ENCODE results near the gene STK26. TPM values are rescaled to one million over a fixed set of nuclear protein-coding genes. Genes with fewer than 3 reads are reported as not detected.

STK26 gene
- total and polyA plus RNA-seq, 2 experiments from 2014 or later, result 65.2 to 110 TPM

- Histone ChIP-seq H3K79me2 (replicated peaks; ENCODE audit: insufficient read depth) (no peaks in the 10 kb centered on the region), H3K9me2 (ENCODE audit: insufficient read depth) (no peaks in the 10 kb centered on the region), H3K4me2 (no peak overlapping the region), H3K27ac (ENCODE audit: low read depth) (no peak overlapping the region), H3F3A (replicated peaks; ENCODE audit: low read depth) (no peaks in the 10 kb centered on the region), H3K4me1 (ENCODE audit: insufficient read depth) (no peaks in the 10 kb centered on the region), H4K20me1 (replicated peaks; ENCODE audit: insufficient read depth) (no peaks in the 10 kb centered on the region), H3K36me3 (ENCODE audit: insufficient read depth) (no peaks in the 10 kb centered on the region), H3K27me3 (ENCODE audit: insufficient read depth) (no peaks in the 10 kb centered on the region), H3K4me3 (no peak overlapping the region), H2AFZ (no peak overlapping the region)
- no peak for DNase-seq (ENCODE audit: low spot score)
- TF ChIP-seq ZNF462 (CRISPR knock-in tag; IDR thresholded peaks at IDR 0.05) (no peak), STAT1 (IDR thresholded peaks at IDR 0.05; ENCODE audit: unreplicated experiment) (no peak), EZH2 (IDR thresholded peaks at IDR 0.05; ENCODE audit: low read depth, unreplicated experiment) (no peak), CTCF (conservative IDR thresholded peaks at IDR 0.05; ENCODE audit: low read depth in 2 of 2) (no peak), CREB1 (CRISPR knock-in tag; IDR thresholded peaks at IDR 0.05; ENCODE audit: low read depth) (no peak), NANOG (IDR thresholded peaks at IDR 0.05; ENCODE audit: borderline replicate concordance) (no peak), ZNF114 (CRISPR knock-in tag; IDR thresholded peaks at IDR 0.05) (no peak), REST (IDR thresholded peaks at IDR 0.05; ENCODE audit: unreplicated experiment) (no peak), ZNF331 (CRISPR knock-in tag; IDR thresholded peaks at IDR 0.05; ENCODE audit: low read depth) (no peak), POLR2AphosphoS5 (IDR thresholded peaks at IDR 0.05; ENCODE audit: low read depth) (no peak), EZH2phosphoT487 (IDR thresholded peaks at IDR 0.05; ENCODE audit: unreplicated experiment) (no peak), JUNB (IDR thresholded peaks at IDR 0.05; ENCODE audit: unreplicated experiment) (no peak)
- TF ChIP-seq, protein P1, sequence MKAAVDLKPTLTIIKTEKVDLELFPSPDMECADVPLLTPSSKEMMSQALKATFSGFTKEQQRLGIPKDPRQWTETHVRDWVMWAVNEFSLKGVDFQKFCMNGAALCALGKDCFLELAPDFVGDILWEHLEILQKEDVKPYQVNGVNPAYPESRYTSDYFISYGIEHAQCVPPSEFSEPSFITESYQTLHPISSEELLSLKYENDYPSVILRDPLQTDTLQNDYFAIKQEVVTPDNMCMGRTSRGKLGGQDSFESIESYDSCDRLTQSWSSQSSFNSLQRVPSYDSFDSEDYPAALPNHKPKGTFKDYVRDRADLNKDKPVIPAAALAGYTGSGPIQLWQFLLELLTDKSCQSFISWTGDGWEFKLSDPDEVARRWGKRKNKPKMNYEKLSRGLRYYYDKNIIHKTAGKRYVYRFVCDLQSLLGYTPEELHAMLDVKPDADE (IDR thresholded peaks at IDR 0.05), result no peak
- H3K36me3 Mint-ChIP-seq (ENCODE audit: low read depth), result no peaks in the 10 kb centered on the region
- H3K27me3 Mint-ChIP-seq (ENCODE audit: insufficient read depth, low read depth, poor library complexity), result no peaks in the 10 kb centered on the region
- H3K27ac Mint-ChIP-seq, result no peak overlapping the region
- peaks cover 17% of the 10 kb centered on the region; the same call in 2 of the 3 replicates for H3K4me1 Mint-ChIP-seq
- H3K9me3 Mint-ChIP-seq, result no peaks in the 10 kb centered on the region
- H3K4me3 Mint-ChIP-seq, result no peak overlapping the region
- ATAC-seq, result no peak
Observed at GRCh38 chrX:132119283-132119682, 96.2 kb downstream of the STK26 start.

Data from GM23338 (cell line).